ENCODE results near the gene PLSCR4. TPM values are rescaled to one million over a fixed set of nuclear protein-coding genes. Genes with fewer than 3 reads are reported as not detected.

The PLSCR4 gene
- total RNA-seq, 2 experiments from 2014 or later: not detected

DNA sequence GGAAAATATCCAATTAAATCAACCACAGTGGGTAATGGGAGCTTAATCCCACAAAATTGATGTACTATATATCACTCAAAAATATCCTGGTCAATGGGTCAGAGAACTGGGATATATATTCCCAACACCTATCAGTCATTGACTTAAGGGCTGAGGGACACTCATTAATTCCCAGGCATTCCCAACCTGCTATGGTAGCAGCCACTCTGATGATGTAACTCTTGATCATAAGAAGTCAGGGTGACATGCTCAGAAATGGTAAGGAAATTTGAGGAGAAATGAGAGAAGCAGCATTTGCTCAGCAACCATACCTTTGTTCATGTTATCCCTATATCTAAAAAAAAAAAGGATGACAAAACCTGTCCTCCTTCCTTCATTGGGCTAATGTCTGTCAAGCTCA lies 86.8 kb downstream of the PLSCR4 start:
- peaks cover 0 to 5% of the 10 kb centered on the region in 2 experiments for H3K9me3 ChIP-seq (ENCODE audit: control insufficient read depth in 1 of 2, insufficient read depth in 1 of 2, low read length in 2 of 2)
- DNase-seq (no peak), ATAC-seq (ENCODE audit: poor library complexity) (no peak)
- CTCF ChIA-PET: no interaction called here
- H3K9me3 Mint-ChIP-seq: no peaks in the 10 kb centered on the region
- intact Hi-C loops (cut with DNase I, micrococcal nuclease): no loop called here
- H3K4me1 ChIP-seq (ENCODE audit: insufficient read depth, low read length): peaks cover 12% of the 10 kb centered on the region
- H3K4me1 Mint-ChIP-seq (ENCODE audit: low read depth): peaks cover 8% of the 10 kb centered on the region
- H3K4me3 Mint-ChIP-seq: no peak overlapping the region
- no peak for TF ChIP-seq CTCF (IDR thresholded peaks at IDR 0.05)
- H3K27me3 Mint-ChIP-seq: peaks cover 38% of the 10 kb centered on the region
- no peaks in the 10 kb centered on the region for H3K36me3 ChIP-seq (ENCODE audit: insufficient read depth, low read length)
- H3K4me3 ChIP-seq (ENCODE audit: low read length): no peak overlapping the region
- peaks cover 16 to 39% of the 10 kb centered on the region in 2 experiments for H3K27me3 ChIP-seq (ENCODE audit: control insufficient read depth in 1 of 2, insufficient read depth in 2 of 2, low read length in 2 of 2)
- H3K27ac Mint-ChIP-seq: no peak overlapping the region
- no peaks in the 10 kb centered on the region for H3K36me3 Mint-ChIP-seq (ENCODE audit: low read depth)
- H3K27ac ChIP-seq (ENCODE audit: low read depth in 1 of 2, low read length in 2 of 2): no peak overlapping the region
- POLR2A ChIA-PET: no interaction called here

DNA sequence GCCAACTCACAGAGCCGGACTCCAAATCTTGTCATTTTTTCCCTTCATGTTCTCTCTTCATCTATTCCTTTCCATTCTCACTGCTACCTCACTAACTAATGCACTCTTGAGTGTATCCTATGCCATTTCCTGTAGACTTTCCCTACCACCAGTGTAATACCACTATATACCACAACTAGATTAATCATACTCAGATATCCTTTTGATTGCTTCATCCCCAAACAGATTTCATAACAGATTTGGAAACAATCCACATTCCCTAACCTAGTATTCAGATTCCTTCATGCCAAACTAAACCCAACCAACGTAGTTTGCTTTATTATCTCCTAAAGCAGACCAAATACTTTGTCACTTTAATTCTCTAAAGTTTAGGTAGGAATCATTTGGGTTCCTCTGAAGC lies 87.3 kb downstream of the PLSCR4 start:
- peaks cover 8% of the 10 kb centered on the region for H3K4me1 Mint-ChIP-seq (ENCODE audit: low read depth)
- no peak for DNase-seq
- H3K9me3 Mint-ChIP-seq: no peaks in the 10 kb centered on the region
- peaks cover 0 to 5% of the 10 kb centered on the region in 2 experiments for H3K9me3 ChIP-seq (ENCODE audit: control insufficient read depth in 1 of 2, insufficient read depth in 1 of 2, low read length in 2 of 2)
- intact Hi-C loops (cut with DNase I, micrococcal nuclease): no loop called here
- H3K4me3 ChIP-seq (ENCODE audit: low read length): no peak overlapping the region
- CTCF ChIA-PET: no interaction called here
- no peak overlapping the region for H3K4me3 Mint-ChIP-seq
- POLR2A ChIA-PET: no interaction called here
- H3K4me1 ChIP-seq (ENCODE audit: insufficient read depth, low read length): peaks cover 12% of the 10 kb centered on the region
- TF ChIP-seq CTCF (IDR thresholded peaks at IDR 0.05): no peak
- peaks cover 16 to 41% of the 10 kb centered on the region in 2 experiments for H3K27me3 ChIP-seq (ENCODE audit: control insufficient read depth in 1 of 2, insufficient read depth in 2 of 2, low read length in 2 of 2)
- no peak for ATAC-seq (ENCODE audit: poor library complexity)
- H3K36me3 ChIP-seq (ENCODE audit: insufficient read depth, low read length): no peaks in the 10 kb centered on the region
- H3K27ac ChIP-seq (ENCODE audit: low read depth in 1 of 2, low read length in 2 of 2): no peak overlapping the region
- H3K36me3 Mint-ChIP-seq (ENCODE audit: low read depth): no peaks in the 10 kb centered on the region
- peaks cover 43% of the 10 kb centered on the region for H3K27me3 Mint-ChIP-seq
- H3K27ac Mint-ChIP-seq: no peak overlapping the region

GRCh38 chr3:146162561-146162960 lies 88.3 kb downstream of the PLSCR4 start:
- peaks cover 16 to 49% of the 10 kb centered on the region in 2 experiments for H3K27me3 ChIP-seq (ENCODE audit: control insufficient read depth in 1 of 2, insufficient read depth in 2 of 2, low read length in 2 of 2)
- H3K4me3 Mint-ChIP-seq: no peak overlapping the region
- H3K4me3 ChIP-seq (ENCODE audit: low read length): no peak overlapping the region
- ChIA-PET POLR2A (no interaction called here), CTCF (no interaction called here)
- peaks cover 12% of the 10 kb centered on the region for H3K4me1 ChIP-seq (ENCODE audit: insufficient read depth, low read length)
- no peak for TF ChIP-seq CTCF (IDR thresholded peaks at IDR 0.05)
- peaks cover 8% of the 10 kb centered on the region for H3K4me1 Mint-ChIP-seq (ENCODE audit: low read depth)
- peaks cover 0 to 5% of the 10 kb centered on the region in 2 experiments for H3K9me3 ChIP-seq (ENCODE audit: control insufficient read depth in 1 of 2, insufficient read depth in 1 of 2, low read length in 2 of 2)
- no peak for DNase-seq
- H3K9me3 Mint-ChIP-seq: no peaks in the 10 kb centered on the region
- no peaks in the 10 kb centered on the region for H3K36me3 ChIP-seq (ENCODE audit: insufficient read depth, low read length)
- no peak for ATAC-seq (ENCODE audit: poor library complexity)
- peaks cover 53% of the 10 kb centered on the region for H3K27me3 Mint-ChIP-seq
- intact Hi-C loops (cut with DNase I, micrococcal nuclease): no loop called here
- H3K27ac ChIP-seq (ENCODE audit: low read depth in 1 of 2, low read length in 2 of 2): no peak overlapping the region
- H3K27ac Mint-ChIP-seq: no peak overlapping the region
- no peaks in the 10 kb centered on the region for H3K36me3 Mint-ChIP-seq (ENCODE audit: low read depth)

Data from CD4-positive, alpha-beta T cell (primary cell).